ENCODE measurements around the gene RAX. TPM values are rescaled to one million over a fixed set of nuclear protein-coding genes. Genes with fewer than 3 reads are reported as not detected.

RAX gene
- not detected in 3 replicates for total RNA-seq
- long read RNA-seq, result 0 reads

DNA sequence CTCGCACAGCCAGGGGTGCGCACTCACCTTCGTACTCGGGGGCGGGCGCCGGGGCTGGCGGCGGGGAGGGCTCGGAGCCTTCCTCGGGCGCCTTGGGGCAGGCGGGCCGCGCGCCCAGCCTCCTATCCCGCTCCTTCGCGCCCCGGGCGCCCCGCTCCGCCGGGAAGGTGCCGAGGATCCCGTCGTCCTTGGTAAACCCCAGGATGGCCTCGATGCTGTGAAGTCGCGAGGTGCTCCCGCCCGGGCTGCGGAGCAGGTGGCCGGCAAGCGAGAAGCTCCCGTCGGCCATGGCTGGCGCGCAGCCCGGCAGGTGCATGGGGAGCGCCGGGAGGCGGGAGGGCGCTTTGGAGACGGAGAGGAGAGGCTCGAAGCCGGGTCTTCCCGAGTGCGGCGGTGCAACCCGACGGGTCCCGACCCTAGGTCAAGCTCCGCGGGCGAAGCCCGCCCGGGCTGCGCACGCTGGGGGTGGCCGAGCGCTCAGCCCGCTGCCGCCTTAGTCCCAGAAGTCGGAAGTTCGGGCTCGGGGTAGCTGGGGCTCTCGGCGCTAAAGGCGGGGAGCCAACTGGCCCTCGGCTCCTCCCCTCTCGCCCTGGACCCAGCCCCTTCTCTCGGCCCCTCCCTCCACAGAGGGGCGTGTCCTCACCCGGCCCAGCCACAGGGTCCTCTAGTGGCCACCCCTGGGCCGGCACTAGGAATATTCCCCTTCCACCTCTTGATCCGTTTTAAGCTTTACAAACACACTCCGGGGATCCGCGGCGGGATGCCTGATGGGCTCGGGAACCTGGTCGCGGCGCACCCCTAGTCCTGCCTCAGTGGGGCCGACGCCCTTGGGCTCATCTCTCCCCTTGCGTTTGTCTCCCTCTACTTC lies at the start of gene RAX:
Gene RAX, minus strand, starts transcription at position 564 of the 868 bp plus-strand sequence. Its CDS starts 248 bp downstream, at position 316.
- Mint-ChIP-seq H3K27me3 (ENCODE audit: low read depth) (peaks cover 82% of the 10 kb centered on the region), H3K9me3 (ENCODE audit: low read depth) (no peaks in the 10 kb centered on the region), H3K36me3 (ENCODE audit: low read depth) (no peaks in the 10 kb centered on the region), H3K27ac (ENCODE audit: unreplicated experiment) (no peak within 1 kb of the TSS), H3K4me1 (ENCODE audit: low read depth) (peaks cover 20% of the 10 kb centered on the region), H3K4me3 (ENCODE audit: unreplicated experiment) (no peak within 1 kb of the TSS)
- TF ChIP-seq, protein P1, sequence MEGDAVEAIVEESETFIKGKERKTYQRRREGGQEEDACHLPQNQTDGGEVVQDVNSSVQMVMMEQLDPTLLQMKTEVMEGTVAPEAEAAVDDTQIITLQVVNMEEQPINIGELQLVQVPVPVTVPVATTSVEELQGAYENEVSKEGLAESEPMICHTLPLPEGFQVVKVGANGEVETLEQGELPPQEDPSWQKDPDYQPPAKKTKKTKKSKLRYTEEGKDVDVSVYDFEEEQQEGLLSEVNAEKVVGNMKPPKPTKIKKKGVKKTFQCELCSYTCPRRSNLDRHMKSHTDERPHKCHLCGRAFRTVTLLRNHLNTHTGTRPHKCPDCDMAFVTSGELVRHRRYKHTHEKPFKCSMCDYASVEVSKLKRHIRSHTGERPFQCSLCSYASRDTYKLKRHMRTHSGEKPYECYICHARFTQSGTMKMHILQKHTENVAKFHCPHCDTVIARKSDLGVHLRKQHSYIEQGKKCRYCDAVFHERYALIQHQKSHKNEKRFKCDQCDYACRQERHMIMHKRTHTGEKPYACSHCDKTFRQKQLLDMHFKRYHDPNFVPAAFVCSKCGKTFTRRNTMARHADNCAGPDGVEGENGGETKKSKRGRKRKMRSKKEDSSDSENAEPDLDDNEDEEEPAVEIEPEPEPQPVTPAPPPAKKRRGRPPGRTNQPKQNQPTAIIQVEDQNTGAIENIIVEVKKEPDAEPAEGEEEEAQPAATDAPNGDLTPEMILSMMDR (IDR thresholded peaks at IDR 0.05), result peak; percentile 45
- no peak for DNase-seq (ENCODE audit: low spot score)

DNA sequence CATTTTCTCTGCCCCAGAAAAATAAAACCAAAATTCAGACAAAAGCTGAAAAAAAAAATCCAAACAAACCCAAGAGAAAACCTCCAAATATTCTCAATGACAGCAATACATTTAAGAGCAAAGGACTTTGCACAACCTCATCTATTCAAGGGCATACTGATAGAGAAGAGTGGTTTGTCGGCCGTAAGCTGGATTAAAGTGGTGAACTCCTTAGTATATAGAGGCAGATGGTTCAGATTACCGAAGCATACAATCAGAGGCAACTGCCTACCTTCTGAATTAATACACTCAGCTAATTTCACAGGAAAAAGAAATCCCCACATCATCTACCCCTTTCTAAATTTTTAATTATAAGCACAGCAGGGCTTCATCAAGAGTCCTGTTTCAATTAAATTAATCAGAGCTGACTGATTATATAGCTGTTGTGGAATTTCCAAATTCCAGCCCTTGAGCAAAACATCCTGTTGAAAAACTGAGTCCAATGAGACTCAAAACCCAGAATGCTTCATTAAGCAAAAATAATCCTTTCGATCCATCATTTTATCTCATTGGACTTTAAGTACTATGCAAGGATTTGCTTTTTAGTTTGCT lies 45.3 kb upstream of the RAX start, which contains the start of gene CPLX4:
Gene CPLX4, minus strand, starts transcription at position 190 of the 591 bp plus-strand sequence. Its CDS starts 187 bp downstream, at position 3.
- no peak for DNase-seq (ENCODE audit: low spot score)
- H3K27ac Mint-ChIP-seq (ENCODE audit: unreplicated experiment), result no peak within 1 kb of the TSS
- no peaks in the 10 kb centered on the region for H3K36me3 Mint-ChIP-seq (ENCODE audit: low read depth)
- no peaks in the 10 kb centered on the region for H3K9me3 Mint-ChIP-seq (ENCODE audit: low read depth)
- peaks cover 31% of the 10 kb centered on the region for H3K27me3 Mint-ChIP-seq (ENCODE audit: low read depth)
- no peak within 1 kb of the TSS for H3K4me3 Mint-ChIP-seq (ENCODE audit: unreplicated experiment)
- TF ChIP-seq, protein P1 (IDR thresholded peaks at IDR 0.05), result no peak
- H3K4me1 Mint-ChIP-seq (ENCODE audit: low read depth), result no peaks in the 10 kb centered on the region

DNA sequence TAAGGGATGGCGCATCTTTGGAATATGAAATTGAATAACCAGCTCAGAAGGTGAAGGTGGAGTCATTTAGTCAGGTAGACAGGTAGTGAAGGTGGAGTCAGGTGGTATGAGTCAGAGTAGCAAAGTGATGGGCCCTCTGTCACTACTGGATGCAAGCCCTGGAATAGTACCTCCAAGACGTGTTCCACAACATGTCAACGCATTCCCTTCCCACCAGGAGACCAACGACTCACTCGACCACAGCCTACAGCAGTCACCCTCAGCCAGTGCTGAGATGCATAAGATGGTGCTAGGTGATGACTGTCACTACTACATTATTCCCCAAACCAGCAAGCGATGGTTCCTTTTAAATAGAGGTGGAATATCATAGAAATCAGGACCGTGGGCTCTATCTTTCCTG lies 38.4 kb upstream of the RAX start:
- H3K27ac Mint-ChIP-seq (ENCODE audit: unreplicated experiment), result no peak overlapping the region
- no peak for DNase-seq (ENCODE audit: low spot score)
- H3K36me3 Mint-ChIP-seq (ENCODE audit: low read depth), result no peaks in the 10 kb centered on the region
- peaks cover 2% of the 10 kb centered on the region for H3K4me1 Mint-ChIP-seq (ENCODE audit: low read depth)
- peaks cover 38% of the 10 kb centered on the region for H3K27me3 Mint-ChIP-seq (ENCODE audit: low read depth)
- TF ChIP-seq, protein P1 (IDR thresholded peaks at IDR 0.05), result no peak
- H3K9me3 Mint-ChIP-seq (ENCODE audit: low read depth), result no peaks in the 10 kb centered on the region
- H3K4me3 Mint-ChIP-seq (ENCODE audit: unreplicated experiment), result no peak overlapping the region

DNA sequence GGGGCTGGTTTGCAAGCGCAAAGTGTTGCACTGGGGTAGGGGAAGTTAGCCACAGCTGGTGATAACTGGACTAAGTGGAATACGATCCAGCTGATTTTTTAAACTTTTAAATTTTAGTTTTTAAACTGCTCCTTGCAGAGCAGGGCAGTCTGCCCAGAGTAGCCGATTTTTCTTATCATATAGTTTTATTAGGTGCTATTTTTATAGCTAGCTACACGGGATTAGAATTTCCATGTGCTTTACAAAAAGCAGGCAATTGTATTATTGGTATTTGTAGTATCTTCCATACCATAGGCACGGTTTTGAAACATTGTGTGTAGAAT lies 35.6 kb upstream of the RAX start:
- DNase-seq (ENCODE audit: low spot score), result no peak
- no peaks in the 10 kb centered on the region for H3K9me3 Mint-ChIP-seq (ENCODE audit: low read depth)
- H3K36me3 Mint-ChIP-seq (ENCODE audit: low read depth), result no peaks in the 10 kb centered on the region
- no peak overlapping the region for H3K27ac Mint-ChIP-seq (ENCODE audit: unreplicated experiment)
- H3K27me3 Mint-ChIP-seq (ENCODE audit: low read depth), result peaks cover 44% of the 10 kb centered on the region
- peak overlapping the region; percentile 55 for H3K4me3 Mint-ChIP-seq (ENCODE audit: unreplicated experiment)
- H3K4me1 Mint-ChIP-seq (ENCODE audit: low read depth), result peaks cover 2% of the 10 kb centered on the region
- TF ChIP-seq, protein P1 (IDR thresholded peaks at IDR 0.05), result no peak

DNA sequence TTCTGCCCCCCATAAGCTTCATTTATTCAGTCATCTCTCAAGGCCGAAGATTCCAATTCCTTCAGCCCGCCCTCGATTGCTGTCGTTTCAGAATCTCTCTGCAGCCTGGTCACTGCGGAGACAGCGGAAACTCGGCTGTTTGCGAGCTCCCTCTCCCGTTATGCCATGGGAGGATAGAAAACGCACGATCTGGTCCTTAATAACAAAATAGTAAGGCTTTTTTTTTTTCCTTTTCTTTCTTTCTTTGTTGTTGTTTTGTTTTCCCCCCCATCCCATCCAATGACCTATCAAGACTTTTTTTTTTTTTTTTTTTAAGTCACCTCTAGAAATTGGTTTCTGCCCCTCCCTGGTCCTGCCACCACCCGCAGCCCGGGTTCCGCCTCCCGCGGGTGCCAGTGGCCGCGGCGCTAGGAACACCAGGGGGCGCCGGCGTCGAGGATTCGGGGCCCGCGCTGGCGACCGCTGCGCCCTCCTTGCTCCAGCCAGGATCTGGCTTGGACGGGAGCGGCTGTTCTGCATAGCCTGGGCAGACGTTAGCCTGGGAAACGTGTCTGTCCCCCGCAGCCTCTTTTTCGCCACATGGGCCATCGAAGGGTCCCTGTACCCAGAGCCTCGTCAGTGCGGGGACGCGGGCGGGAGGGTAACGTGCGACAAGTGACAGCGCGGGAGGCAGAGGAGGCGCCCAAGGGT lies 35.1 kb upstream of the RAX start:
- H3K9me3 Mint-ChIP-seq (ENCODE audit: low read depth), result no peaks in the 10 kb centered on the region
- H3K27ac Mint-ChIP-seq (ENCODE audit: unreplicated experiment), result no peak overlapping the region
- H3K4me1 Mint-ChIP-seq (ENCODE audit: low read depth), result peaks cover 2% of the 10 kb centered on the region
- DNase-seq (ENCODE audit: low spot score), result no peak
- no peaks in the 10 kb centered on the region for H3K36me3 Mint-ChIP-seq (ENCODE audit: low read depth)
- peak overlapping the region; percentile 55 for H3K4me3 Mint-ChIP-seq (ENCODE audit: unreplicated experiment)
- peaks cover 44% of the 10 kb centered on the region for H3K27me3 Mint-ChIP-seq (ENCODE audit: low read depth)
- TF ChIP-seq, protein P1 (IDR thresholded peaks at IDR 0.05), result peak; percentile 96

All from chondrocyte (in vitro differentiated cells).